KMS-11 (cell line): ENCODE results near the gene HINT2.

ENCODE experiments used
- H2AFZ ChIP-seq: fragments of 200-600 bp; sonication (generic); 2 replicates; pipeline ENCODE4 v1.6.1; 2016; ENCODE audit warnings: antibody characterized with exemption, mixed run types, low read depth
- H3K27ac ChIP-seq: fragments of 200-600 bp; sonication (generic); 2 replicates; pipeline ENCODE4 v1.6.1; 2016; ENCODE audit warnings: mild to moderate bottlenecking, mixed run types
- H3K27me3 ChIP-seq: fragments of 200-600 bp; sonication (generic); 2 replicates; pipeline ENCODE4 v1.6.1; 2017; ENCODE audit warnings: mild to moderate bottlenecking, low read depth, mixed run types, moderate library complexity; ENCODE audit not compliant: insufficient read depth
- H3K36me3 ChIP-seq: fragments of 200-600 bp; sonication (generic); 2 replicates; pipeline ENCODE4 v1.6.1; 2017; ENCODE audit warnings: mild to moderate bottlenecking, mixed run types; ENCODE audit not compliant: insufficient read depth
- H3K4me1 ChIP-seq: fragments of 200-600 bp; sonication (generic); 2 replicates; pipeline ENCODE4 v1.6.1; 2016; ENCODE audit warnings: mild to moderate bottlenecking, low read depth, mixed run types; ENCODE audit not compliant: poor library complexity, severe bottlenecking
- H3K4me2 ChIP-seq: fragments of 200-600 bp; sonication (generic); 2 replicates; pipeline ENCODE4 v1.7.0; 2016; ENCODE audit warnings: mild to moderate bottlenecking, mixed run types
- H3K4me3 ChIP-seq: fragments of 200-600 bp; sonication (generic); IDR thresholded peaks from 2 replicates; pipeline ENCODE4 v1.6.1; 2017; ENCODE audit warnings: low read depth, low read length, mixed read lengths; ENCODE audit not compliant: insufficient read depth
- H3K79me2 ChIP-seq: fragments of 200-600 bp; sonication (generic); 2 replicates; pipeline ENCODE4 v1.6.1; 2016; ENCODE audit warnings: low read depth, mixed run types; ENCODE audit not compliant: insufficient read depth
- H3K9ac ChIP-seq: fragments of 200-600 bp; sonication (generic); 2 replicates; pipeline ENCODE4 v1.6.1; 2016; ENCODE audit warnings: mild to moderate bottlenecking, mixed run types
- H4K20me1 ChIP-seq: fragments of 200-600 bp; sonication (generic); 2 replicates; pipeline ENCODE4 v1.6.1; 2016; ENCODE audit warnings: mild to moderate bottlenecking, mixed run types; ENCODE audit not compliant: insufficient read depth
- CTCF ChIP-seq: fragments of 200-600 bp; sonication (generic); conservative IDR thresholded peaks from 2 replicates; pipeline ENCODE4 v1.6.1; 2017; ENCODE audit warnings: low read depth, mild to moderate bottlenecking, antibody characterized with exemption, low read length, moderate library complexity, mixed read lengths

HINT2 gene

GRCh38 chr9:35820076-35820475, 5.2 kb upstream of the HINT2 start:
- H3K4me3 ChIP-seq: no peak overlapping the region
- no peaks in the 10 kb centered on the region for H3K4me1 ChIP-seq
- H3K36me3 ChIP-seq: no peaks in the 10 kb centered on the region
- H3K27me3 ChIP-seq: no peaks in the 10 kb centered on the region; the same call in 1 of the 2 replicates
- TF ChIP-seq CTCF: no peak
- no peak overlapping the region for H2AFZ ChIP-seq
- no peak overlapping the region for H3K4me2 ChIP-seq
- no peaks in the 10 kb centered on the region for H3K79me2 ChIP-seq
- no peak overlapping the region for H3K27ac ChIP-seq
- no peaks in the 10 kb centered on the region for H4K20me1 ChIP-seq
- no peak overlapping the region for H3K9ac ChIP-seq

- TF ChIP-seq CTCF: no peak
- no peak overlapping the region for H3K9ac ChIP-seq
- H2AFZ ChIP-seq: no peak overlapping the region
- H3K27me3 ChIP-seq: no peaks in the 10 kb centered on the region; the same call in 1 of the 2 replicates
- no peaks in the 10 kb centered on the region for H4K20me1 ChIP-seq
- H3K27ac ChIP-seq: no peak overlapping the region
- no peaks in the 10 kb centered on the region for H3K36me3 ChIP-seq
- H3K4me1 ChIP-seq: peaks cover 9% of the 10 kb centered on the region
- H3K4me2 ChIP-seq: no peak overlapping the region
- H3K4me3 ChIP-seq: no peak overlapping the region
- H3K79me2 ChIP-seq: no peaks in the 10 kb centered on the region
Observed at GRCh38 chr9:35818341-35818740, 3.5 kb upstream of the HINT2 start.

- H2AFZ ChIP-seq: no peak overlapping the region
- peaks cover 21% of the 10 kb centered on the region for H3K4me1 ChIP-seq
- no peaks in the 10 kb centered on the region for H4K20me1 ChIP-seq
- no peaks in the 10 kb centered on the region; the same call in 1 of the 2 replicates for H3K27me3 ChIP-seq
- no peak overlapping the region for H3K4me3 ChIP-seq
- no peaks in the 10 kb centered on the region for H3K36me3 ChIP-seq
- no peak overlapping the region for H3K27ac ChIP-seq
- no peak overlapping the region for H3K9ac ChIP-seq
- H3K4me2 ChIP-seq: no peak overlapping the region
- no peaks in the 10 kb centered on the region for H3K79me2 ChIP-seq
- TF ChIP-seq CTCF: no peak
Observed at GRCh38 chr9:35816708-35817107, 1.9 kb upstream of the HINT2 start.

GRCh38 chr9:35814106-35814840, 569 bp downstream of the HINT2 start:
- peaks cover 35% of the 10 kb centered on the region for H3K4me1 ChIP-seq
- H3K9ac ChIP-seq: peak overlapping the region; percentile 87
- no peak overlapping the region for H3K4me3 ChIP-seq
- TF ChIP-seq CTCF: 0 out of 2 replicates have a peak, but pooled peaks have one; percentile 9
- no peaks in the 10 kb centered on the region for H3K79me2 ChIP-seq
- H4K20me1 ChIP-seq: no peaks in the 10 kb centered on the region
- H3K27me3 ChIP-seq: no peaks in the 10 kb centered on the region; the same call in 1 of the 2 replicates
- peak overlapping the region; percentile 96 for H3K4me2 ChIP-seq
- H2AFZ ChIP-seq: peak overlapping the region; percentile 64
- H3K27ac ChIP-seq: peak overlapping the region; percentile 86
- no peaks in the 10 kb centered on the region for H3K36me3 ChIP-seq
